Measurements from ENCODE around the gene PHOSPHO1. TPM values are rescaled to one million over a fixed set of nuclear protein-coding genes. Genes with fewer than 3 reads are reported as not detected.
"Not testable (repeated sequence)": the region's sequence is repeated elsewhere in the genome, so short reads cannot be mapped to it uniquely, and the experiment has no call there.

Gene PHOSPHO1, protein sequence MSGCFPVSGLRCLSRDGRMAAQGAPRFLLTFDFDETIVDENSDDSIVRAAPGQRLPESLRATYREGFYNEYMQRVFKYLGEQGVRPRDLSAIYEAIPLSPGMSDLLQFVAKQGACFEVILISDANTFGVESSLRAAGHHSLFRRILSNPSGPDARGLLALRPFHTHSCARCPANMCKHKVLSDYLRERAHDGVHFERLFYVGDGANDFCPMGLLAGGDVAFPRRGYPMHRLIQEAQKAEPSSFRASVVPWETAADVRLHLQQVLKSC
- total RNA-seq, result under 1 TPM in 2 of 4 donors, not detected in 2; 0.34 to 0.36 TPM

DNA sequence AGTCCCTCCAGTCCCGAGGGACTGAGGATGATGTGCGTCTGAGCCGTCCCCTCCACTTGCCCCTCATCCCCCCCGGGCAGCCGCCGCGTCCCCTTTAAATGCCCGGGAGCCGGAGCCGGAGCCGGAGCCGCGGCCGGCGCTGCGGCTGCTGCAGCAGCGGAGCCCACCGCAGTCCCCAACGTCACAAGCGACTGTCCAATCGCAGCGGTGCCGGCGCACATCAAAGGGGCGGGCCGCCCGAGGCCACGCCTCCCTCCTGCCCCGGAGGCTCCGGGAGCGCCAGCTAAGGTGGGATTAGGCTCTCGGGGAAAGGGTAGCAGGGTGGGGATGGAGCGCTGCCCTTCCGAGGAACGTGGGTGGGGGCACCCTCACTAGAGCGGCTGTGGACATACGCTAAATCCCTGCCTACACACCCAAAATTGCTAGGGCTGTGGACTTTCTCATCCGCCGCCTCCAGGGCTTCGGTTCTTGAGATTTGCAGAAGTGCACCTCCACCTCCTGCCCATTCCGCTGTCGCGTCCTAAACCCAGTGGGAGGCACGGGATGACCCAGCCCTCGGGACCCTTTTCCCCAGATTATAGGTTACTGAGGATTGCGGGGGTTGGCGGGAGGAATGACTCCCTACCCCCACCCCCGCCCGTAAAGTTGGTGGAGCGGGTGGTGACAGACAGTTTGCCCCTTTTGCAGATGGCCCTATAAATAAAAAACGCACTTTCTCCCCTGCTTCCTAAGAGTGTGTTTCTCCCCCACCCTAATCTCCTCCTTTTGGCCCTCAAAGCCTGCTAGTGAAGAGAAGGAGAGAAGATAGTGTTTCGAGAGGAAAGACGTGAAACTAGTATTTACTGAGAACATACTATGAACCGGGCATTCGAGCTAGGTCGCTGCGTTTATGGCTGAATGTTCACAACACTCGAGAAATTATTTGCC lies at the start of gene PHOSPHO1:
Gene PHOSPHO1, minus strand, starts transcription at position 152 of the 927 bp plus-strand sequence. CDS start 4,096 bp downstream, outside the sequence.
- peak; percentile 59 to 96 for DNase-seq (ENCODE audit: low spot score in 2 of 2)
- 6 to 7% methylated on average over 45 to 46 of the region's 58 CpGs for WGBS, 2 donors
- intact Hi-C loops (cut with DNase I; ENCODE audit: low total_unique reads), result no loop called here
- H3K4me3 ChIP-seq (ENCODE audit: low read depth, poor library complexity, severe bottlenecking), result peak within 1 kb of the TSS; percentile 5
- TF ChIP-seq POLR2A (IDR thresholded peaks at IDR 0.05), result no peak
- TF ChIP-seq, protein P1, sequence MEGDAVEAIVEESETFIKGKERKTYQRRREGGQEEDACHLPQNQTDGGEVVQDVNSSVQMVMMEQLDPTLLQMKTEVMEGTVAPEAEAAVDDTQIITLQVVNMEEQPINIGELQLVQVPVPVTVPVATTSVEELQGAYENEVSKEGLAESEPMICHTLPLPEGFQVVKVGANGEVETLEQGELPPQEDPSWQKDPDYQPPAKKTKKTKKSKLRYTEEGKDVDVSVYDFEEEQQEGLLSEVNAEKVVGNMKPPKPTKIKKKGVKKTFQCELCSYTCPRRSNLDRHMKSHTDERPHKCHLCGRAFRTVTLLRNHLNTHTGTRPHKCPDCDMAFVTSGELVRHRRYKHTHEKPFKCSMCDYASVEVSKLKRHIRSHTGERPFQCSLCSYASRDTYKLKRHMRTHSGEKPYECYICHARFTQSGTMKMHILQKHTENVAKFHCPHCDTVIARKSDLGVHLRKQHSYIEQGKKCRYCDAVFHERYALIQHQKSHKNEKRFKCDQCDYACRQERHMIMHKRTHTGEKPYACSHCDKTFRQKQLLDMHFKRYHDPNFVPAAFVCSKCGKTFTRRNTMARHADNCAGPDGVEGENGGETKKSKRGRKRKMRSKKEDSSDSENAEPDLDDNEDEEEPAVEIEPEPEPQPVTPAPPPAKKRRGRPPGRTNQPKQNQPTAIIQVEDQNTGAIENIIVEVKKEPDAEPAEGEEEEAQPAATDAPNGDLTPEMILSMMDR (IDR thresholded peaks at IDR 0.05), result no peak

DNA sequence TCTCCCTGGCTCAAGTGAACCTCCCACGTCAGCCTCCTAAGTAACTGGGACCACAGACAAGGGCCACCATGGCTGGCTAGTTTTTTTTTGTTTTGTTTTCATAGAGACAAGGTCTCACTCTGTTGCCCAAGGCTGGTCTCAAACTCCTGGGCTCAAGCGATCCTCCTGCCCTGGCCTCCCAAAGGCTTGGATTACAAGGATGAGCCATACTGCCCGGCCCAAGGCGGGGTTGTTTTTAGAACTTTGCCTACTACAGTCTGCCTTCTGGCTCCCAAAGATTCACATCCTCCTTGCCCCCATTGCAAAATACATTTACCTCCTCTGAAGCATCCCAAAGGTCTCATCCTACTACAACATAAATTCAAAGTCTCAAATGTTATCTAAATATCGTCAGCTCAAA lies 49.5 kb upstream of the PHOSPHO1 start:
- peak in 1 of 2 donors; percentile 63 for DNase-seq (ENCODE audit: low spot score in 2 of 2)
- 76 to 89% methylated on average over 5 of the region's 5 CpGs for WGBS, 2 donors
- intact Hi-C loops (cut with DNase I; ENCODE audit: low total_unique reads), result no loop called here

DNA sequence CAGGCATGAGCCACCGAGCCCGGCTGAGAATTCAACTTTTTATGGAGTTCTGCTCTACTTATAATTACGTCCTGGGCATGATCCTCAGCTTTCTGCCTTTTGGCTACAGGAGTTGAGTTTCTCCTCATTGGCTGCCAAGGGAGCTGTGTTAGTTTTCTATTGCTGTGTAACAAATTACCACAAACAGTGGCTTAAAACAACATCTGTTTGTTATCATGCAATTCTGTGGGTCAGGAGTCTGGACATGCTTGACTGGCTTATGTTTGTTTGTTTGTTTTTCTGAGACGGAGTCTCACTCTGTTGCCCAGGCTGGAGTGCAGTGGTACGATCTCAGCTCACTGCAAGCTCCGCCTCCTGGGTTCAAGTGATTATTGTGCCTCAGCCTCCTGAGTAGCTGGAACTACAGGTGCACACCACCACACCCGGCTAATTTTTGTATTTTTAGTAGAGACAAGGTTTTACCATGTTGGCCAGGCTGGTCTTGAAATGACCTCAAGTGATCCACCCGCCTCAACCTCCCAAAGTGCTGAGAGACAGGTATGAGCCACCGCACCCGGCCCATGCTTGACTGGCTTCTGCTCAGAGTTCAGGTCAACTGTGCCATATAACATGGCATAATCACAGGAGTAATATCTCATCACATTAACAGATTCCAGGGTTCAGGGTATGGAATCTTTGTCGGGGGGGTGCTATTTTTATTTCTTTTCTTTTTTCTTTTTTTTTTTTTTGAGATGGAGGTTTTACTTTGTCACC lies 48.9 kb upstream of the PHOSPHO1 start:
- intact Hi-C loops (cut with DNase I; ENCODE audit: low total_unique reads); H3K4me3 ChIP-seq (ENCODE audit: low read depth, poor library complexity, severe bottlenecking): not testable (repeated sequence)
- WGBS, 2 donors, result 82 to 85% methylated on average over 11 of the region's 11 CpGs
- DNase-seq (ENCODE audit: low spot score in 2 of 2), result peak in 1 of 2 donors; percentile 43

More for the DNA sequence above, 49.5 kb upstream of the PHOSPHO1 start:
- TF ChIP-seq, protein P1 (IDR thresholded peaks at IDR 0.05), result no peak
- TF ChIP-seq POLR2A (IDR thresholded peaks at IDR 0.05), result no peak
- no peak overlapping the region for H3K4me3 ChIP-seq (ENCODE audit: low read depth, poor library complexity, severe bottlenecking)

DNA sequence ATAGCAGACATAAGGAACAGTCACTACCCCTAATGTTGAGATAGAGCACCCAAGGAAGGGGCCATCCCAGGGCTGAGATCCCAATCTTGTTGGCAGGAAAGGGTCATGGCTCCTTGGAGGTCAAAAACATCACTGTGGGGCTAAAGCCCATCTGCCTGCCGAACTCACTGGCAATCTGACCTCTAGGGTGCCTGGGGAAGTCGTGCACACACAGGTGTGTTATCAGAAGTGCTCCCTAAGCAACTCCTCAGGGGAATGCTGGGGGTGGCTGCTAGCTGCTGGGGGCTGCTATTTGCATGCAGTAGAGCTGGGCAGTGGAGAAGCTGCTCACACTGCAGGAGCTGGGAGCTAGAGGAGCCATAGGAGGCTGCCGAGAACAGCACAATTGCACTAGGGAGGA lies 47.5 kb upstream of the PHOSPHO1 start:
- WGBS, 2 donors, result 61 to 80% methylated on average over 1 to 3 of the region's 3 CpGs
- peak in 1 of 2 donors; percentile 61 for DNase-seq (ENCODE audit: low spot score in 2 of 2)
- TF ChIP-seq, protein P1 (IDR thresholded peaks at IDR 0.05), result no peak
- TF ChIP-seq POLR2A (IDR thresholded peaks at IDR 0.05), result no peak
- intact Hi-C loops (cut with DNase I; ENCODE audit: low total_unique reads), result no loop called here
- H3K4me3 ChIP-seq (ENCODE audit: low read depth, poor library complexity, severe bottlenecking), result no peak overlapping the region

DNA sequence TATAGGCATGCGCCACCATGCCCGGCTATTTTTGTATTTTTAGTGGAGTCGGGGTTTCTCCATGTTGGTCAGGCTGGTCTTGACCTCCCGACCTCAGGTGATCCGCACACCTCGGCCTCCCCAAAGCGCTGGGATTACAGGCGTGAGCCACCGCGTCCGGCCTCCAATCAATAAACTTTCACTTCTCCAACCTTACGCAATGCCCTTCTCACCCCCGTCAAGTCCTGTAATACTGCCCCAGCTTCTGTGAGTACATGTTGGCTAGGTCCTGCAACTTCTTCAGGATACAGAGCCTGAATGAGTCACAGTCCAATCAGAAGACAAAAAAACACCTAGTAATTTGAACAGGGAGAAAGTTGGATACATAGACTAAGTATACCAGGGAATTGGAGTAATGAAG lies 47.1 kb upstream of the PHOSPHO1 start:
- intact Hi-C loops (cut with DNase I; ENCODE audit: low total_unique reads), result no loop called here
- WGBS, 2 donors, result 91 to 93% methylated on average over 13 of the region's 13 CpGs
- peak in 1 of 2 donors; percentile 45 for DNase-seq (ENCODE audit: low spot score in 2 of 2)

DNA sequence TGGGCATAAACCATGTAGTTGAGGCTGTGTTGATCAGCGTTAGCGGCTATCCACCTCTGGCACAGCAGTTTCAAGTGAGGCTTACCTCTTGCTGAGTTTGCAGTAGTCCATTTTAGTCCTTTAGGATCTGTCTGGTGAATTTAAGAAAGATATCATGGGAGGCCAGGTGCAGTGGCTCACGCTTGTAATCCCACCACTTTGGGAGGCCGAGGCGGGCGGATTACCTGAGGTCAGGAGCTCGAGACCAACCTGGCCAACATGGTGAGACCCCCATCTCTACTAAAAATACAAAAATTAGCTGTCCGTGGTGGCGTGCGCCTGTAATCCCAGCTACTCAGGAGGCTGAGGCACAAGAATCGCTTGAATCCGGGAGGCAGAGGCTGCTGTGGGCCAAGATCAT lies 45.4 kb upstream of the PHOSPHO1 start:
- intact Hi-C loops (cut with DNase I; ENCODE audit: low total_unique reads); H3K4me3 ChIP-seq (ENCODE audit: low read depth, poor library complexity, severe bottlenecking): not testable (repeated sequence)
- WGBS, 2 donors, result 94 to 95% methylated on average over 12 of the region's 12 CpGs
- DNase-seq (ENCODE audit: low spot score in 2 of 2), result peak in 1 of 2 donors; percentile 59

More for the DNA sequence above, 47.1 kb upstream of the PHOSPHO1 start:
- no peak overlapping the region for H3K4me3 ChIP-seq (ENCODE audit: low read depth, poor library complexity, severe bottlenecking)
- no peak for TF ChIP-seq POLR2A (IDR thresholded peaks at IDR 0.05)
- TF ChIP-seq, protein P1 (IDR thresholded peaks at IDR 0.05), result no peak

Measured in lower leg skin (tissue), 4 donors.